ENCODE measurements around the gene KDSR. TPM values are rescaled to one million over a fixed set of nuclear protein-coding genes. Genes with fewer than 3 reads are reported as not detected.

Gene KDSR
- total and polyA plus RNA-seq, 9 of the 15 experiments (the other 6 are each of a cell fraction or from before 2014, with no cell fraction given) = 4.0 to 24.7 (median 12.4) TPM

GRCh38 chr18:63387861-63388260 is 20.9 kb upstream of the KDSR start:
- no peaks in the 10 kb centered on the region for H3K79me2 ChIP-seq (ENCODE audit: control insufficient read depth, insufficient read depth, low read length)
- no peak overlapping the region for H2AFZ ChIP-seq (ENCODE audit: low read depth, low read length)
- no peaks in the 10 kb centered on the region for H4K20me1 ChIP-seq (replicated peaks; ENCODE audit: control insufficient read depth, insufficient read depth, low read length)
- no peak overlapping the region for H3K27ac ChIP-seq (ENCODE audit: extremely low read depth, low read depth, low read length)
- FAIRE-seq (no peak), DNase-seq (ENCODE audit: extremely low read depth in 1 of 4, low spot score in 3 of 4) (no peak), ATAC-seq (no peak)
- H3K9me3 ChIP-seq (replicated peaks; ENCODE audit: control insufficient read depth, insufficient read depth, low read depth, low read length) = no peaks in the 10 kb centered on the region
- H3K4me2 ChIP-seq (ENCODE audit: insufficient read depth, low read length) = no peak overlapping the region
- ChIA-PET POLR2A (no interaction called here), CTCF (ENCODE audit: low intra/inter-chr PET ratio) (no interaction called here)
- intact Hi-C loops (cut with micrococcal nuclease) = no loop called here
- TF ChIP-seq CSDE1 (IDR thresholded peaks at IDR 0.05) (no peak), JUNB (CRISPR knock-in tag; conservative IDR thresholded peaks at IDR 0.05) (no peak), WHSC1 (IDR thresholded peaks at IDR 0.05; ENCODE audit: low read length) (no peak)
- no peak overlapping the region for H3K9ac ChIP-seq (ENCODE audit: insufficient read depth in 1 of 2, low read depth in 2 of 2, low read length in 2 of 2)
- no peak overlapping the region for H3K4me3 ChIP-seq
- WGBS (ENCODE audit: insufficient coverage, low coverage, missing lambda C conversion rate) = 96% methylated on average over 4 of the region's 4 CpGs
- H3K36me3 ChIP-seq (ENCODE audit: control insufficient read depth, insufficient read depth, low read length) = peaks cover 14% of the 10 kb centered on the region; the same call in 1 of the 3 replicates
- no peaks in the 10 kb centered on the region; a peak in 1 of 5 replicates for H3K4me1 ChIP-seq (replicated peaks in 1 of 2; ENCODE audit: control insufficient read depth in 2 of 2, insufficient read depth in 2 of 2, low read length in 2 of 2)
- in situ Hi-C loops (cut with MboI) = no loop called here
- no TSS peak for BruUV-seq (replicated peaks)
- H3K27me3 ChIP-seq (ENCODE audit: control insufficient read depth in 2 of 2, insufficient read depth in 2 of 2, low read length in 2 of 2) = no peaks in the 10 kb centered on the region
- no peaks in the 10 kb centered on the region for H3K9me1 ChIP-seq (ENCODE audit: control insufficient read depth, insufficient read depth, low read length)

- intact Hi-C loops (cut with micrococcal nuclease) = no loop called here
- H2AFZ ChIP-seq (ENCODE audit: low read depth, low read length) = no peak overlapping the region
- in situ Hi-C loops (cut with MboI) = no loop called here
- no TSS peak for BruUV-seq (replicated peaks)
- H3K4me3 ChIP-seq = no peak overlapping the region
- H3K27ac ChIP-seq (ENCODE audit: extremely low read depth, low read depth, low read length) = no peak overlapping the region
- no peaks in the 10 kb centered on the region for H4K20me1 ChIP-seq (replicated peaks; ENCODE audit: control insufficient read depth, insufficient read depth, low read length)
- POLR2A ChIA-PET = no interaction called here
- TF ChIP-seq YY1 (IDR thresholded peaks at IDR 0.05; ENCODE audit: borderline replicate concordance in 1 of 3, control insufficient read depth in 1 of 3, extremely low read depth in 1 of 3, insufficient read depth in 3 of 3, insufficient read length in 1 of 3, insufficient replicate concordance in 2 of 3, low read depth in 1 of 3, low read length in 2 of 3) (peak in 1 of 3 experiments; percentile 14), MAZ (CRISPR knock-in tag; conservative IDR thresholded peaks at IDR 0.05 in 1 of 2, IDR thresholded peaks at IDR 0.05 in 1 of 2) (no peak)
- no peaks in the 10 kb centered on the region for H3K27me3 ChIP-seq (ENCODE audit: control insufficient read depth in 2 of 2, insufficient read depth in 2 of 2, low read length in 2 of 2)
- H3K9me1 ChIP-seq (ENCODE audit: control insufficient read depth, insufficient read depth, low read length) = no peaks in the 10 kb centered on the region
- DNase-seq (ENCODE audit: extremely low read depth in 1 of 4, low spot score in 3 of 4) = no peak
- H3K4me1 ChIP-seq (replicated peaks in 1 of 2; ENCODE audit: control insufficient read depth in 2 of 2, insufficient read depth in 2 of 2, low read length in 2 of 2) = no peaks in the 10 kb centered on the region; a peak in 1 of 5 replicates
- H3K9ac ChIP-seq (ENCODE audit: insufficient read depth in 1 of 2, low read depth in 2 of 2, low read length in 2 of 2) = no peak overlapping the region
- ATAC-seq = no peak
- no peaks in the 10 kb centered on the region for H3K79me2 ChIP-seq (ENCODE audit: control insufficient read depth, insufficient read depth, low read length)
- H3K36me3 ChIP-seq (ENCODE audit: control insufficient read depth, insufficient read depth, low read length) = no peaks in the 10 kb centered on the region
- CTCF ChIA-PET (ENCODE audit: low intra/inter-chr PET ratio) = no interaction called here
- FAIRE-seq = no peak
- no peak overlapping the region for H3K4me2 ChIP-seq (ENCODE audit: insufficient read depth, low read length)
- H3K9me3 ChIP-seq (replicated peaks; ENCODE audit: control insufficient read depth, insufficient read depth, low read depth, low read length) = no peaks in the 10 kb centered on the region
- 43% methylated on average over 1 of the region's 3 CpGs for WGBS (ENCODE audit: insufficient coverage, low coverage, missing lambda C conversion rate)
Observed at GRCh38 chr18:63382843-63383242, 15.8 kb upstream of the KDSR start.
